Activated CD4-positive, alpha-beta memory T cell treated with anti-CD3 and anti-CD28 coated beads for 36 hours (primary cell): ENCODE results near the gene SMG6. TPM values are rescaled to one million over a fixed set of nuclear protein-coding genes. Genes with fewer than 3 reads are reported as not detected.

Experiments used
- CTCF ChIA-PET: fragments of 350-600 bp; sonication (Branson Sonifier 250); formaldehyde crosslinking; loops from one replicate; lab custom pipeline; 2021; ENCODE audit warnings: antibody characterized with exemption, inconsistent platforms; lab: Charles Lee
- POLR2A ChIA-PET: fragments of 350-600 bp; sonication (Branson Sonifier 250); formaldehyde crosslinking; loops from one replicate; lab custom pipeline; 2021; ENCODE audit warnings: antibody characterized with exemption; lab: Charles Lee
- DNase-seq: peaks from one replicate; pipeline ENCODE4 v3.0.0-alpha.2; 2020
- H3K27ac Mint-ChIP-seq: one replicate; pipeline ENCODE4 v1.8.0; 2021; ENCODE audit warnings: mixed read lengths
- H3K27me3 Mint-ChIP-seq: one replicate; pipeline ENCODE4 v1.8.0; 2021; ENCODE audit warnings: mixed read lengths
- H3K36me3 Mint-ChIP-seq: one replicate; pipeline ENCODE4 v1.8.0; 2021; ENCODE audit warnings: mixed read lengths
- H3K4me1 Mint-ChIP-seq: one replicate; pipeline ENCODE4 v1.8.0; 2021; ENCODE audit warnings: low read depth, mixed read lengths
- H3K4me3 Mint-ChIP-seq: one replicate; pipeline ENCODE4 v1.8.0; 2021; ENCODE audit warnings: mild to moderate bottlenecking, mixed read lengths
- H3K9me3 Mint-ChIP-seq: one replicate; pipeline ENCODE4 v1.8.0; 2021; ENCODE audit warnings: mixed read lengths
- intact Hi-C: fragments of 100-400 bp; cut with micrococcal nuclease; formaldehyde crosslinking; loops from one replicate; pipeline ENCODE4 v1.15.1; 2023
- total RNA-seq, 2 experiments: library from RNA; stranded (reverse); gene quantifications; one replicate each; pipeline ENCODE4 v1.2.3, GENCODE V29; 2021

The SMG6 gene
- total RNA-seq, 2 experiments from 2014 or later, result 17.2 to 20.3 TPM

GRCh38 chr17:2137342-2138098, 166.1 kb downstream of the SMG6 start:
- Mint-ChIP-seq H3K9me3 (no peaks in the 10 kb centered on the region), H3K27ac (no peak overlapping the region), H3K4me3 (no peak overlapping the region), H3K36me3 (peaks cover 2% of the 10 kb centered on the region), H3K4me1 (peaks cover 21% of the 10 kb centered on the region), H3K27me3 (no peaks in the 10 kb centered on the region)
- intact Hi-C loops, result no loop called here
- CTCF ChIA-PET, result interaction anchor here (0.5 to 1.5 kb wide), 4 partner anchors 11 to 107 kb away, joined by 3 to 5 read pairs (median 3); partner anchors contain the start of gene HIC1
- POLR2A ChIA-PET, result no interaction called here
- DNase-seq, result no peak

- peaks cover 2% of the 10 kb centered on the region for H3K36me3 Mint-ChIP-seq
- no peak overlapping the region for H3K4me3 Mint-ChIP-seq
- ChIA-PET CTCF (interaction anchor here (0.9 to 1.5 kb wide), 3 partner anchors 33 to 109 kb away, joined by 3 to 5 read pairs (median 3); partner anchors contain the start of gene HIC1), POLR2A (no interaction called here)
- no peaks in the 10 kb centered on the region for H3K9me3 Mint-ChIP-seq
- H3K4me1 Mint-ChIP-seq, result peaks cover 21% of the 10 kb centered on the region
- H3K27me3 Mint-ChIP-seq, result no peaks in the 10 kb centered on the region
- peak; percentile 18 for DNase-seq
- intact Hi-C loops, result no loop called here
- H3K27ac Mint-ChIP-seq, result no peak overlapping the region
Measured at GRCh38 chr17:2136241-2136640, 167.3 kb downstream of the SMG6 start.

- ChIA-PET POLR2A (no interaction called here), CTCF (interaction anchor here (2.7 kb wide), 1 partner anchor 73 kb away, joined by 6 read pairs; the partner anchor contains the start of gene HIC1)
- Mint-ChIP-seq H3K27ac (no peak overlapping the region), H3K36me3 (no peaks in the 10 kb centered on the region), H3K27me3 (no peaks in the 10 kb centered on the region), H3K4me3 (no peak overlapping the region), H3K9me3 (no peaks in the 10 kb centered on the region), H3K4me1 (peaks cover 14% of the 10 kb centered on the region)
- intact Hi-C loops, result no loop called here
- no peak for DNase-seq
Measured at GRCh38 chr17:2128011-2128410, 175.6 kb downstream of the SMG6 start.

GRCh38 chr17:2125013-2125535, 178.5 kb downstream of the SMG6 start:
- ChIA-PET POLR2A (no interaction called here), CTCF (interaction anchor here (1.4 kb wide), 2 partner anchors 35 to 120 kb away, joined by 4 read pairs; no protein-coding TSS in a partner anchor)
- no peak for DNase-seq
- no peak overlapping the region for H3K27ac Mint-ChIP-seq
- intact Hi-C loops, result no loop called here
- no peak overlapping the region for H3K4me3 Mint-ChIP-seq
- peaks cover 15% of the 10 kb centered on the region for H3K4me1 Mint-ChIP-seq
- no peaks in the 10 kb centered on the region for H3K27me3 Mint-ChIP-seq
- peaks cover 3% of the 10 kb centered on the region for H3K36me3 Mint-ChIP-seq
- no peaks in the 10 kb centered on the region for H3K9me3 Mint-ChIP-seq

GRCh38 chr17:2124391-2124790, 179.2 kb downstream of the SMG6 start:
- no peak overlapping the region for H3K4me3 Mint-ChIP-seq
- peaks cover 15% of the 10 kb centered on the region for H3K4me1 Mint-ChIP-seq
- H3K36me3 Mint-ChIP-seq, result peaks cover 3% of the 10 kb centered on the region
- no peak for DNase-seq
- intact Hi-C loops, result no loop called here
- no peaks in the 10 kb centered on the region for H3K27me3 Mint-ChIP-seq
- H3K9me3 Mint-ChIP-seq, result no peaks in the 10 kb centered on the region
- CTCF ChIA-PET, result no interaction called here
- H3K27ac Mint-ChIP-seq, result no peak overlapping the region
- POLR2A ChIA-PET, result no interaction called here

GRCh38 chr17:2123375-2124251, 180.0 kb downstream of the SMG6 start:
- DNase-seq, result no peak
- ChIA-PET CTCF (interaction anchor here (1.7 kb wide), 1 partner anchor 72 kb away, joined by 3 read pairs; no protein-coding TSS in a partner anchor), POLR2A (interaction anchor here (1.0 kb wide), 1 partner anchor 34 kb away, joined by 3 read pairs; no protein-coding TSS in a partner anchor)
- Mint-ChIP-seq H3K36me3 (peaks cover 3% of the 10 kb centered on the region), H3K27me3 (no peaks in the 10 kb centered on the region), H3K4me1 (peaks cover 15% of the 10 kb centered on the region), H3K9me3 (no peaks in the 10 kb centered on the region), H3K27ac (no peak overlapping the region), H3K4me3 (no peak overlapping the region)
- intact Hi-C loops, result no loop called here

GRCh38 chr17:2122641-2123302, 180.8 kb downstream of the SMG6 start:
- H3K4me3 Mint-ChIP-seq, result no peak overlapping the region
- no peaks in the 10 kb centered on the region for H3K27me3 Mint-ChIP-seq
- H3K36me3 Mint-ChIP-seq, result peaks cover 3% of the 10 kb centered on the region
- no peaks in the 10 kb centered on the region for H3K9me3 Mint-ChIP-seq
- ChIA-PET POLR2A (interaction anchor here (1.0 kb wide), 1 partner anchor 33 kb away, joined by 3 read pairs; no protein-coding TSS in a partner anchor), CTCF (interaction anchor here (1.1 to 1.7 kb wide), 4 partner anchors 10 to 122 kb away, joined by 3 to 6 read pairs (median 4); no protein-coding TSS in a partner anchor)
- H3K4me1 Mint-ChIP-seq, result peaks cover 15% of the 10 kb centered on the region
- intact Hi-C loops, result no loop called here
- no peak for DNase-seq
- no peak overlapping the region for H3K27ac Mint-ChIP-seq

- Mint-ChIP-seq H3K4me1 (peaks cover 15% of the 10 kb centered on the region), H3K4me3 (no peak overlapping the region), H3K27ac (no peak overlapping the region), H3K36me3 (peaks cover 3% of the 10 kb centered on the region), H3K9me3 (no peaks in the 10 kb centered on the region), H3K27me3 (no peaks in the 10 kb centered on the region)
- ChIA-PET CTCF (interaction anchor here (1.2 kb wide), 1 partner anchor 50 kb away, joined by 3 read pairs; no protein-coding TSS in a partner anchor), POLR2A (no interaction called here)
- intact Hi-C loops, result no loop called here
- DNase-seq, result no peak
Measured at GRCh38 chr17:2120586-2121335, 182.8 kb downstream of the SMG6 start.

DNA sequence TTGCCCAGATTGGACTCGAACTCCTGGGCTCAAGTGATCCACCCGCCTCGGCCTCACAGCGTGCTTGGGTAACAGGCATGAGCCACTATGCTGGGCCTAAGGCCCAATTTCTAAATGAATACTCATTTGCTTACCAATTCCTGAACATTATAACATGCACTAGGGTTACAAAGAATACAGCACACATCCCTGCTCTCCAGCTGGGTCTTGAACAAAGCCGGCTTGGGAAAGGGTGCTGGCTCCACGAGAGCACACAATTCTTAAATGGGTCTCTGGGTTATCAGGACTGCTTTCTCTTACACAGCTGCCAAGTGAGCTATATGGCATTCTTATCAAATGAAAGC, 190.3 kb downstream of the SMG6 start:
- ChIA-PET CTCF (interaction anchor here (0.6 to 1.2 kb wide), 2 partner anchors 24 to 111 kb away, joined by 3 read pairs; no protein-coding TSS in a partner anchor), POLR2A (no interaction called here)
- Mint-ChIP-seq H3K27me3 (no peaks in the 10 kb centered on the region), H3K4me3 (no peak overlapping the region), H3K27ac (no peak overlapping the region), H3K9me3 (no peaks in the 10 kb centered on the region), H3K36me3 (peaks cover 2% of the 10 kb centered on the region), H3K4me1 (peaks cover 13% of the 10 kb centered on the region)
- intact Hi-C loops, result no loop called here
- DNase-seq, result no peak

GRCh38 chr17:2111691-2112090, 191.9 kb downstream of the SMG6 start:
- CTCF ChIA-PET, result no interaction called here
- no peak overlapping the region for H3K27ac Mint-ChIP-seq
- intact Hi-C loops, result no loop called here
- H3K9me3 Mint-ChIP-seq, result no peaks in the 10 kb centered on the region
- H3K36me3 Mint-ChIP-seq, result peaks cover 2% of the 10 kb centered on the region
- peaks cover 16% of the 10 kb centered on the region for H3K4me1 Mint-ChIP-seq
- POLR2A ChIA-PET, result no interaction called here
- H3K27me3 Mint-ChIP-seq, result no peaks in the 10 kb centered on the region
- DNase-seq, result no peak
- H3K4me3 Mint-ChIP-seq, result no peak overlapping the region

- H3K4me3 Mint-ChIP-seq, result no peak overlapping the region
- H3K36me3 Mint-ChIP-seq, result peaks cover 2% of the 10 kb centered on the region
- POLR2A ChIA-PET, result no interaction called here
- no peaks in the 10 kb centered on the region for H3K27me3 Mint-ChIP-seq
- no peak for DNase-seq
- H3K9me3 Mint-ChIP-seq, result no peaks in the 10 kb centered on the region
- CTCF ChIA-PET, result interaction anchor here (0.6 kb wide), 1 partner anchor 37 kb away, joined by 3 read pairs; no protein-coding TSS in a partner anchor
- intact Hi-C loops, result no loop called here
- H3K27ac Mint-ChIP-seq, result no peak overlapping the region
- peaks cover 22% of the 10 kb centered on the region for H3K4me1 Mint-ChIP-seq
Measured at GRCh38 chr17:2110436-2110835, 193.1 kb downstream of the SMG6 start.
